Measurements from ENCODE around the gene IGFBP3.
A peak's percentile ranks its signal among the peaks of the same experiment; 100 is the strongest.

DNA sequence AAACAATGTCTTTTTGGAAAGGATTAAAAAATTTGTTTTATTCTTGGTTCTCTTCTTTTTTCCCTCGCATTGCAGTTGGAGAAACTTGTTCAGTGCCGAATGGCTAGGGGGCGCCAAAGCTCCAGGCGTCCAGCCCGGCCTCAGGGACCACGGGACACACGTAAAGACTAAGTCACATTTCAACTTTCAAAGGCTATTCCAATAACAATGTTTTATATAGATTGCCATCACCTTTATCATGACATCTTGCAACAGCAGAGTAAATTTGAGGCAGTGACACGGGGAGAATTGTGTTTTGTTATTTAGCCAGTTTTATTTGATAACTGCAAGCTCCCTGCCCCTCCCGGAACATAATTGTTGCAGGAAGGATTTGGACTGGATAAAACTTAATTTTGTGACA lies 2.2 kb upstream of the IGFBP3 start:
- TF ChIP-seq, protein P1, sequence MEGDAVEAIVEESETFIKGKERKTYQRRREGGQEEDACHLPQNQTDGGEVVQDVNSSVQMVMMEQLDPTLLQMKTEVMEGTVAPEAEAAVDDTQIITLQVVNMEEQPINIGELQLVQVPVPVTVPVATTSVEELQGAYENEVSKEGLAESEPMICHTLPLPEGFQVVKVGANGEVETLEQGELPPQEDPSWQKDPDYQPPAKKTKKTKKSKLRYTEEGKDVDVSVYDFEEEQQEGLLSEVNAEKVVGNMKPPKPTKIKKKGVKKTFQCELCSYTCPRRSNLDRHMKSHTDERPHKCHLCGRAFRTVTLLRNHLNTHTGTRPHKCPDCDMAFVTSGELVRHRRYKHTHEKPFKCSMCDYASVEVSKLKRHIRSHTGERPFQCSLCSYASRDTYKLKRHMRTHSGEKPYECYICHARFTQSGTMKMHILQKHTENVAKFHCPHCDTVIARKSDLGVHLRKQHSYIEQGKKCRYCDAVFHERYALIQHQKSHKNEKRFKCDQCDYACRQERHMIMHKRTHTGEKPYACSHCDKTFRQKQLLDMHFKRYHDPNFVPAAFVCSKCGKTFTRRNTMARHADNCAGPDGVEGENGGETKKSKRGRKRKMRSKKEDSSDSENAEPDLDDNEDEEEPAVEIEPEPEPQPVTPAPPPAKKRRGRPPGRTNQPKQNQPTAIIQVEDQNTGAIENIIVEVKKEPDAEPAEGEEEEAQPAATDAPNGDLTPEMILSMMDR (conservative IDR thresholded peaks at IDR 0.05), result peak; percentile 99
- TF ChIP-seq EZH2 (IDR thresholded peaks at IDR 0.05; ENCODE audit: low read depth), result no peak
